Measurements from ENCODE around the gene MCF2L. TPM values are rescaled to one million over a fixed set of nuclear protein-coding genes. Genes with fewer than 3 reads are reported as not detected.

The MCF2L gene
- total RNA-seq, 1 donor from 2014 or later = 90.0 TPM

DNA sequence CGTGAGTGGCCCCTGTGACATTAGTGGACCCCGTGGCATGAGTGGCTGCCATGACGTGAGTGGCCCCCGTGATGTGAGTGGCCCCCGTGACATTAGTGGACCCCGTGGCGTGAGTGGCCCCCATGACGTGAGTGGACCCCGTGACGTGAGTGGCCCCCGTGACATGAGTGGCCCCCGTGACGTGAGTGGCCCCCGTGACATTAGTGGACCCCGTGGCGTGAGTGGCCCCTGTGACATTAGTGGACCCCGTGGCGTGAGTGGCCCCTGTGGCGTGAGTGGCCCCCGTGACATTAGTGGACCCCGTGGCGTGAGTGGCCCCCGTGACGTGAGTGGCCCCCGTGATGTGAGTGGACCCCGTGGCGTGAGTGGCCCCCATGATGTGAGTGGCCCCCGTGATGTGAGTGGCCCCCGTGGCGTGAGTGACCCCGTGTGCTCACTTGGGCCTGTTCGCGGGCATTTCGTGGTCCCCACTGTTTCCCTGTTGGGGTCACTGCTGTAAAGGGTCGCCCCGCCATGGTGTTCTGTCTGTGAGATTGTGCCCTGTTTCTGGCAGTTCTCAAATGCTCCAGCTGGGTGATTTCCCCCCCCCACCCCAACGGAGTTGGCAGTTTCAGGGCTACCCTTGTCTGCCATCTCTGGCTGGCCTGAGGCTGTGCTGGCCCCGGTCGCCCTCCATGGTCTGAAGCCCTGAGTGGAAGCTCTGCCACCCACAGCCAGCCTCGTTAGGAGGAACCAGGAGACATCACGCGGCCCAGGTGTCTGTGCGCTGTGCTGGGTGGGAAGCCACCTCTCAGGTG, 64.2 kb downstream of the MCF2L start:
- Mint-ChIP-seq H3K27me3 (no peaks in the 10 kb centered on the region), H3K4me3 (ENCODE audit: low read depth) (no peak overlapping the region), H3K9me3 (ENCODE audit: low read depth) (peaks cover 4% of the 10 kb centered on the region), H3K36me3 (ENCODE audit: insufficient read depth) (peaks cover 12% of the 10 kb centered on the region), H3K27ac (no peak overlapping the region), H3K4me1 (ENCODE audit: low read depth) (no peaks in the 10 kb centered on the region)
- no peak for TF ChIP-seq CTCF (IDR thresholded peaks at IDR 0.05; ENCODE audit: unreplicated experiment)
- DNase-seq (ENCODE audit: low spot score, unreplicated experiment) = no peak

DNA sequence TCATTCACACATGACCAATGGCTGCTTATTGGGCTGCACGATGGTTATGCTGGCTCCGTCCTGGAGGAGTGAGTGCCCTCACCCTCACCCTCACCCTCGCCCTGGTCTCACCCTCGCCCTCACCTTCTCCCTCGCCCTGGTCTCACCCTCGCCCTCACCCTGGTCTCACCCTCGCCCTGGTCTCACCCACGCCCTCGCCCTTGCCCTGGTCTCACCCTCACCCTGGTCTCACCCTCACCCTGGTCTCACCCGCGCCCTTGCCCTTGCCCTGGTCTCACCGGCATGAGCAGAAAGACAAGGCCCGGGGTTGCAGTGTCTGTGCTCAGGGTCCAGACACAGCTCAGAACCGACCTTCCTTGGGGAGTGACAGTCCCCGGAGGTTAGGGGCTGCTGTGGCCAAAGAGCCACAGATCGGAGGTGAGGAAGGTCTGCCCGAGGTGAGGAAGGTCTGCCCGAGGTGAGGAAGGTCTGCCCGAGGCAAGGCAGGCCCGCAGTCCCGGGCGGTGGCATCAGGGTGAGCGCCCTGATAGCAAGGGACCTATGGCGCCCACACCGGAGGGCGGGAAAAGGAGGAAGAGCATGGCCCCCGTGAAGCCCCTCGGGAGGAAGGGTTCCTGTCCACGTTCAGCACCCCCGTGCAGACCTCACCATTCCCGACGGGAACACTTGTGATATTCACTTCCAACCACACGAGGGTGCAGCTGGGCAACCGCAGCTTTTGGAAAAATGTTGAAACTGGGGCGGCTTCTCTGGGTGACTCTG, 65.6 kb downstream of the MCF2L start:
- no peaks in the 10 kb centered on the region for H3K4me1 Mint-ChIP-seq (ENCODE audit: low read depth)
- no peaks in the 10 kb centered on the region for H3K27me3 Mint-ChIP-seq
- H3K9me3 Mint-ChIP-seq (ENCODE audit: low read depth) = peaks cover 4% of the 10 kb centered on the region
- no peak overlapping the region for H3K4me3 Mint-ChIP-seq (ENCODE audit: low read depth)
- DNase-seq (ENCODE audit: low spot score, unreplicated experiment) = no peak
- H3K27ac Mint-ChIP-seq = peak overlapping the region; percentile 71
- TF ChIP-seq CTCF (IDR thresholded peaks at IDR 0.05; ENCODE audit: unreplicated experiment) = peak; percentile 60
- H3K36me3 Mint-ChIP-seq (ENCODE audit: insufficient read depth) = peaks cover 14% of the 10 kb centered on the region

DNA sequence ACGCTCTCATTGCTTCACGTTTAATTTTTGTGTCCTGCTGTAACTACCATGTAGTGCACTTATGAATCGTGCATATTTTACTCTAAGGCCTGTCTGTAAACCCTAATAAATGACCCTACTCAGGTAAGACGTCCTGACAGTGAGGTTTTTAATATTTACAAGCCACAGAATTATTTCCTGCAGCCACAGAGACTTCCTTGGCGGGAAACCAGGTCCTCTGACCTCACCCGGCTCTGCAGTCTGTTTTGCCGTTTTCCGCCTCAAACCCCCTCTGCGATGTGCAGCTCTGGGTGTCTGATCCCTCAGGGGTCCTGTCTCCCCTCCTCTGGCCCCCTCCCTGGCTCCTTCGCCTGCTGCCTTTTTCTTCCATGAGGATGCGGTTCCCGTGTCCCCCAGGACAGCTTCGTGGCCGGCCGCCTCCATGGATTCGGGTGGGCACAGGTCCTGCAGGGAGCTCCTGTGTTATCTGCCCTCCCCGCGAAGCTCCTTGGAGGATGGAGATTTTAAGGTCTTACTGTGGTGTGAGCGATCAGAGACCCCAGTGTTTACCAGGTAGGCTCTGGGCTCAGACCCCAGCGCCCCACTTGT, 66.3 kb downstream of the MCF2L start:
- no peaks in the 10 kb centered on the region for H3K27me3 Mint-ChIP-seq
- no peak for DNase-seq (ENCODE audit: low spot score, unreplicated experiment)
- no peak overlapping the region for H3K4me3 Mint-ChIP-seq (ENCODE audit: low read depth)
- peaks cover 4% of the 10 kb centered on the region for H3K9me3 Mint-ChIP-seq (ENCODE audit: low read depth)
- H3K27ac Mint-ChIP-seq = no peak overlapping the region
- TF ChIP-seq CTCF (IDR thresholded peaks at IDR 0.05; ENCODE audit: unreplicated experiment) = no peak
- peaks cover 14% of the 10 kb centered on the region for H3K36me3 Mint-ChIP-seq (ENCODE audit: insufficient read depth)
- H3K4me1 Mint-ChIP-seq (ENCODE audit: low read depth) = no peaks in the 10 kb centered on the region

DNA sequence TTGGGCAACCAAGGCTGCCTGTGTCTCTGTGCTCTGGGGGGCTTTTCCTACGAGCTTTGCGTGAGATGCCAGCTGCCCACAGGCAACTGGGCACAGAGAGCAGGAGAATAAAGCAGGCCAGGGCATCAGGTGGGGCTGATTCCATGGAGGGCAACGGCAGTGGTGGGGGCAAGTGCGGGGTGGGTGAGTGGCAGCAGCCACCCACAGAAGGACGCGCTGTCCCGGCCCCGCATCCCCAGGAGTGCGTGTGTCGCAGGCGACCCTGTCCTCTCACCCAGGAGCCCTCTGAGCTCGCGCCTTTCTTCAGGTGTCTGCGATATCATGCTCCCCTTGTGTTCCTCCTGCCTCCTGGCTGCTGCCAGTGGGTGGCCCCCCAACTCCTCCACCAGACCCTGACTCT, 67.4 kb downstream of the MCF2L start:
- no peak for TF ChIP-seq CTCF (IDR thresholded peaks at IDR 0.05; ENCODE audit: unreplicated experiment)
- H3K9me3 Mint-ChIP-seq (ENCODE audit: low read depth) = peaks cover 4% of the 10 kb centered on the region
- peaks cover 14% of the 10 kb centered on the region for H3K36me3 Mint-ChIP-seq (ENCODE audit: insufficient read depth)
- H3K4me3 Mint-ChIP-seq (ENCODE audit: low read depth) = no peak overlapping the region
- H3K4me1 Mint-ChIP-seq (ENCODE audit: low read depth) = no peaks in the 10 kb centered on the region
- H3K27me3 Mint-ChIP-seq = no peaks in the 10 kb centered on the region
- DNase-seq (ENCODE audit: low spot score, unreplicated experiment) = no peak
- peak overlapping the region; percentile 69 for H3K27ac Mint-ChIP-seq

GRCh38 chr13:113040031-113040430, 71.0 kb downstream of the MCF2L start:
- H3K27me3 Mint-ChIP-seq = no peaks in the 10 kb centered on the region
- no peak overlapping the region for H3K4me3 Mint-ChIP-seq (ENCODE audit: low read depth)
- H3K27ac Mint-ChIP-seq = no peak overlapping the region
- TF ChIP-seq CTCF (IDR thresholded peaks at IDR 0.05; ENCODE audit: unreplicated experiment) = no peak
- DNase-seq (ENCODE audit: low spot score, unreplicated experiment) = no peak
- H3K36me3 Mint-ChIP-seq (ENCODE audit: insufficient read depth) = peaks cover 17% of the 10 kb centered on the region
- no peaks in the 10 kb centered on the region for H3K4me1 Mint-ChIP-seq (ENCODE audit: low read depth)
- H3K9me3 Mint-ChIP-seq (ENCODE audit: low read depth) = peaks cover 4% of the 10 kb centered on the region

Data from progenitor cell of endocrine pancreas (in vitro differentiated cells).